HEK293 (cell line): Measurements from ENCODE around the gene UMAD1.
"Not testable (repeated sequence)": the region's sequence is repeated elsewhere in the genome, so short reads cannot be mapped to it uniquely, and the experiment has no call there.

Experiments used
- CTCF ChIA-PET: fragments of 350-600 bp; formaldehyde crosslinking; extraction: SDS; loops from one replicate; lab custom pipeline; 2021; ENCODE audit warnings: antibody characterized with exemption; lab: Yijun Ruan, JAX
- POLR2A ChIA-PET: fragments of 300-600 bp; formaldehyde crosslinking; extraction: SDS; loops from one replicate; lab custom pipeline; 2020; ENCODE audit warnings: antibody characterized with exemption, inconsistent platforms; lab: Yijun Ruan, JAX
- H3K27ac ChIP-seq: fragments of 200-500 bp; sonication (Bioruptor generic); 2 replicates; pipeline ENCODE4 v1.5.1; 2014; ENCODE audit warnings: low read depth, low read length, control low read depth, inconsistent platforms; ENCODE audit errors: extremely low read depth
- H3K36me3 ChIP-seq, 2 experiments: fragments of 200-500 bp in 1 of 2; sonication (Bioruptor generic) in 1 of 2; 1 replicate in 1 of 2; 2 replicates in 1 of 2; pipeline ENCODE4 v1.5.1; 2014 to 2017; ENCODE audit warnings: inconsistent platforms in 2 of 2, low read length in 2 of 2; ENCODE audit not compliant: control insufficient read depth in 2 of 2, insufficient read depth in 1 of 2
- H3K4me1 ChIP-seq: fragments of 200-500 bp; sonication (Bioruptor generic); 2 replicates; pipeline ENCODE4 v1.5.1; 2014; ENCODE audit warnings: mild to moderate bottlenecking, low read length, inconsistent platforms; ENCODE audit not compliant: control insufficient read depth, insufficient read depth
- H3K4me3 ChIP-seq: 2 replicates; pipeline ENCODE4 v1.5.1; 2011; ENCODE audit warnings: low read depth, mild to moderate bottlenecking, control low read depth, low read length, moderate library complexity
- H3K9me3 ChIP-seq: fragments of 200-500 bp; sonication (Bioruptor generic); 2 replicates; pipeline ENCODE4 v1.5.1; 2014; ENCODE audit warnings: low read depth, low read length, inconsistent platforms; ENCODE audit not compliant: control insufficient read depth, insufficient read depth
- FEZF1 ChIP-seq: fragments of 450-650 bp; formaldehyde crosslinking; IDR thresholded peaks from 2 replicates; pipeline ENCODE4 v1.5.1; 2016; ENCODE audit warnings: missing biosample characterization, missing genetic modification characterization
- MZF1 ChIP-seq: fragments of 450-650 bp; formaldehyde crosslinking; IDR thresholded peaks from 2 replicates; pipeline ENCODE4 v1.5.1; 2017; ENCODE audit warnings: missing biosample characterization, missing genetic modification characterization, borderline replicate concordance
- SP2 ChIP-seq: fragments of 450-650 bp; formaldehyde crosslinking; IDR thresholded peaks from 2 replicates; pipeline ENCODE4 v1.5.1; 2016; ENCODE audit warnings: missing biosample characterization, missing genetic modification characterization
- TCF7L2 ChIP-seq: IDR thresholded peaks from 2 replicates; pipeline ENCODE4 v1.6.1; 2011; ENCODE audit warnings: low read depth, mild to moderate bottlenecking, inconsistent platforms, low read length, moderate library complexity, borderline replicate concordance
- ZBTB1 ChIP-seq: fragments of 450-650 bp; formaldehyde crosslinking; IDR thresholded peaks from 2 replicates; pipeline ENCODE4 v1.5.1; 2016; ENCODE audit warnings: missing biosample characterization, missing genetic modification characterization
- ZNF133 ChIP-seq: fragments of 450-650 bp; formaldehyde crosslinking; IDR thresholded peaks from 2 replicates; pipeline ENCODE4 v1.5.1; 2016; ENCODE audit warnings: missing biosample characterization, missing genetic modification characterization
- ZNF169 ChIP-seq: fragments of 450-650 bp; formaldehyde crosslinking; IDR thresholded peaks from 2 replicates; pipeline ENCODE4 v1.5.1; 2016; ENCODE audit warnings: missing biosample characterization, missing genetic modification characterization
- ZNF266 ChIP-seq: fragments of 450-650 bp; formaldehyde crosslinking; IDR thresholded peaks from 2 replicates; pipeline ENCODE4 v1.5.1; 2016; ENCODE audit warnings: missing biosample characterization, missing genetic modification characterization, low read depth
- ZNF423 ChIP-seq: fragments of 450-650 bp; formaldehyde crosslinking; IDR thresholded peaks from 2 replicates; pipeline ENCODE4 v1.5.1; 2016; ENCODE audit warnings: missing biosample characterization, missing genetic modification characterization
- ZNF585B ChIP-seq: fragments of 450-650 bp; formaldehyde crosslinking; IDR thresholded peaks from 2 replicates; pipeline ENCODE4 v1.5.1; 2016; ENCODE audit warnings: missing biosample characterization, missing genetic modification characterization
- ZNF600 ChIP-seq: fragments of 450-650 bp; formaldehyde crosslinking; IDR thresholded peaks from 2 replicates; pipeline ENCODE4 v1.5.1; 2016; ENCODE audit warnings: missing biosample characterization, missing genetic modification characterization
- ZNF624 ChIP-seq: fragments of 450-650 bp; formaldehyde crosslinking; IDR thresholded peaks from 2 replicates; pipeline ENCODE4 v1.5.1; 2017; ENCODE audit warnings: missing biosample characterization, missing genetic modification characterization
- TF ChIP-seq, protein P1 (sequence below): fragments of 450-650 bp; IDR thresholded peaks from 2 replicates; pipeline ENCODE4 v1.5.1; 2018; ENCODE audit warnings: missing biosample characterization, missing genetic modification characterization
- TF ChIP-seq, protein P2 (sequence below): fragments of 450-650 bp; formaldehyde crosslinking; optimal IDR thresholded peaks from 2 replicates; pipeline ENCODE3; 2016; ENCODE audit warnings: missing biosample characterization, mild to moderate bottlenecking, missing genetic modification characterization
- TF ChIP-seq, protein P3 (sequence below): fragments of 450-650 bp; formaldehyde crosslinking; IDR thresholded peaks from 2 replicates; pipeline ENCODE4 v1.5.1; 2016; ENCODE audit warnings: missing biosample characterization, missing genetic modification characterization
- TF ChIP-seq, protein P4 (sequence below): fragments of 450-650 bp; formaldehyde crosslinking; conservative IDR thresholded peaks from 2 replicates; pipeline ENCODE4 v1.5.1; 2016; ENCODE audit warnings: low read depth, missing biosample characterization, missing genetic modification characterization
- TF ChIP-seq, protein P5 (sequence below): fragments of 450-650 bp; formaldehyde crosslinking; IDR thresholded peaks from 2 replicates; pipeline ENCODE4 v1.5.1; 2016; ENCODE audit warnings: missing biosample characterization, missing genetic modification characterization

Gene UMAD1

DNA sequence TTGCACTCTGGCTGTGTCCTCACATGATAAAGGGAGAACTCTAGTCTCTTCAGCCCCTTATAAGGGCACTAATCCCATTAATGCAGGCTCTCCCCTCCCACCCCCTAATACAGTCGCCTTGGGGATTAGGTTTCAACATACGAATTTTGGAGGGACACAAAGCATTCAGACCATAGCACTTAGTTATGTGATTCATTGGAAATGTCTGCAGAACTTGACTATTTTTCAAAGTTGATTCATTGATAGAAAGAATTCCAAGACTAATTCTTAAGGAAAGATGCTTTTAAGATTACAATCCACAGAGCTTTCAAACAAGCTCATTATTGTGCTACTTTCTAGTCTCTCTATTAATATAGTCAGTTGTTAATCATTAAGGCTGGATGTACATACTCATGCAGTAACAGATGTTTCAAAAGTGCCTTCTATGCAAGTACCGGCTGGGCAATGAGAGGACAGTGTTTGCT is 163.2 kb downstream of the UMAD1 start:
- no peaks in the 10 kb centered on the region for H3K9me3 ChIP-seq
- no peaks in the 10 kb centered on the region for H3K36me3 ChIP-seq
- TF ChIP-seq, protein P1, sequence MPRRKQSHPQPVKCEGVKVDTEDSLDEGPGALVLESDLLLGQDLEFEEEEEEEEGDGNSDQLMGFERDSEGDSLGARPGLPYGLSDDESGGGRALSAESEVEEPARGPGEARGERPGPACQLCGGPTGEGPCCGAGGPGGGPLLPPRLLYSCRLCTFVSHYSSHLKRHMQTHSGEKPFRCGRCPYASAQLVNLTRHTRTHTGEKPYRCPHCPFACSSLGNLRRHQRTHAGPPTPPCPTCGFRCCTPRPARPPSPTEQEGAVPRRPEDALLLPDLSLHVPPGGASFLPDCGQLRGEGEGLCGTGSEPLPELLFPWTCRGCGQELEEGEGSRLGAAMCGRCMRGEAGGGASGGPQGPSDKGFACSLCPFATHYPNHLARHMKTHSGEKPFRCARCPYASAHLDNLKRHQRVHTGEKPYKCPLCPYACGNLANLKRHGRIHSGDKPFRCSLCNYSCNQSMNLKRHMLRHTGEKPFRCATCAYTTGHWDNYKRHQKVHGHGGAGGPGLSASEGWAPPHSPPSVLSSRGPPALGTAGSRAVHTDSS = no peak
- no peak for TF ChIP-seq ZNF133 (tag by site-specific recombination)
- TF ChIP-seq ZNF600 (tag by site-specific recombination) = no peak
- TF ChIP-seq SP2 (tag by site-specific recombination) = no peak
- no peak for TF ChIP-seq ZNF585B (tag by site-specific recombination)
- no peak for TF ChIP-seq FEZF1
- TF ChIP-seq, protein P2, sequence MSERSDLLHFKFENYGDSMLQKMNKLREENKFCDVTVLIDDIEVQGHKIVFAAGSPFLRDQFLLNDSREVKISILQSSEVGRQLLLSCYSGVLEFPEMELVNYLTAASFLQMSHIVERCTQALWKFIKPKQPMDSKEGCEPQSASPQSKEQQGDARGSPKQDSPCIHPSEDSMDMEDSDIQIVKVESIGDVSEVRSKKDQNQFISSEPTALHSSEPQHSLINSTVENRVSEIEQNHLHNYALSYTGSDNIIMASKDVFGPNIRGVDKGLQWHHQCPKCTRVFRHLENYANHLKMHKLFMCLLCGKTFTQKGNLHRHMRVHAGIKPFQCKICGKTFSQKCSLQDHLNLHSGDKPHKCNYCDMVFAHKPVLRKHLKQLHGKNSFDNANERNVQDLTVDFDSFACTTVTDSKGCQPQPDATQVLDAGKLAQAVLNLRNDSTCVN (tag by site-specific recombination) = no peak
- TF ChIP-seq, protein P3, sequence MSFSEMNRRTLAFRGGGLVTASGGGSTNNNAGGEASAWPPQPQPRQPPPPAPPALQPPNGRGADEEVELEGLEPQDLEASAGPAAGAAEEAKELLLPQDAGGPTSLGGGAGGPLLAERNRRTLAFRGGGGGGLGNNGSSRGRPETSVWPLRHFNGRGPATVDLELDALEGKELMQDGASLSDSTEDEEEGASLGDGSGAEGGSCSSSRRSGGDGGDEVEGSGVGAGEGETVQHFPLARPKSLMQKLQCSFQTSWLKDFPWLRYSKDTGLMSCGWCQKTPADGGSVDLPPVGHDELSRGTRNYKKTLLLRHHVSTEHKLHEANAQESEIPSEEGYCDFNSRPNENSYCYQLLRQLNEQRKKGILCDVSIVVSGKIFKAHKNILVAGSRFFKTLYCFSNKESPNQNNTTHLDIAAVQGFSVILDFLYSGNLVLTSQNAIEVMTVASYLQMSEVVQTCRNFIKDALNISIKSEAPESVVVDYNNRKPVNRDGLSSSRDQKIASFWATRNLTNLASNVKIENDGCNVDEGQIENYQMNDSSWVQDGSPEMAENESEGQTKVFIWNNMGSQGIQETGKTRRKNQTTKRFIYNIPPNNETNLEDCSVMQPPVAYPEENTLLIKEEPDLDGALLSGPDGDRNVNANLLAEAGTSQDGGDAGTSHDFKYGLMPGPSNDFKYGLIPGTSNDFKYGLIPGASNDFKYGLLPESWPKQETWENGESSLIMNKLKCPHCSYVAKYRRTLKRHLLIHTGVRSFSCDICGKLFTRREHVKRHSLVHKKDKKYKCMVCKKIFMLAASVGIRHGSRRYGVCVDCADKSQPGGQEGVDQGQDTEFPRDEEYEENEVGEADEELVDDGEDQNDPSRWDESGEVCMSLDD (tag by site-specific recombination) = no peak
- TF ChIP-seq, protein P4, sequence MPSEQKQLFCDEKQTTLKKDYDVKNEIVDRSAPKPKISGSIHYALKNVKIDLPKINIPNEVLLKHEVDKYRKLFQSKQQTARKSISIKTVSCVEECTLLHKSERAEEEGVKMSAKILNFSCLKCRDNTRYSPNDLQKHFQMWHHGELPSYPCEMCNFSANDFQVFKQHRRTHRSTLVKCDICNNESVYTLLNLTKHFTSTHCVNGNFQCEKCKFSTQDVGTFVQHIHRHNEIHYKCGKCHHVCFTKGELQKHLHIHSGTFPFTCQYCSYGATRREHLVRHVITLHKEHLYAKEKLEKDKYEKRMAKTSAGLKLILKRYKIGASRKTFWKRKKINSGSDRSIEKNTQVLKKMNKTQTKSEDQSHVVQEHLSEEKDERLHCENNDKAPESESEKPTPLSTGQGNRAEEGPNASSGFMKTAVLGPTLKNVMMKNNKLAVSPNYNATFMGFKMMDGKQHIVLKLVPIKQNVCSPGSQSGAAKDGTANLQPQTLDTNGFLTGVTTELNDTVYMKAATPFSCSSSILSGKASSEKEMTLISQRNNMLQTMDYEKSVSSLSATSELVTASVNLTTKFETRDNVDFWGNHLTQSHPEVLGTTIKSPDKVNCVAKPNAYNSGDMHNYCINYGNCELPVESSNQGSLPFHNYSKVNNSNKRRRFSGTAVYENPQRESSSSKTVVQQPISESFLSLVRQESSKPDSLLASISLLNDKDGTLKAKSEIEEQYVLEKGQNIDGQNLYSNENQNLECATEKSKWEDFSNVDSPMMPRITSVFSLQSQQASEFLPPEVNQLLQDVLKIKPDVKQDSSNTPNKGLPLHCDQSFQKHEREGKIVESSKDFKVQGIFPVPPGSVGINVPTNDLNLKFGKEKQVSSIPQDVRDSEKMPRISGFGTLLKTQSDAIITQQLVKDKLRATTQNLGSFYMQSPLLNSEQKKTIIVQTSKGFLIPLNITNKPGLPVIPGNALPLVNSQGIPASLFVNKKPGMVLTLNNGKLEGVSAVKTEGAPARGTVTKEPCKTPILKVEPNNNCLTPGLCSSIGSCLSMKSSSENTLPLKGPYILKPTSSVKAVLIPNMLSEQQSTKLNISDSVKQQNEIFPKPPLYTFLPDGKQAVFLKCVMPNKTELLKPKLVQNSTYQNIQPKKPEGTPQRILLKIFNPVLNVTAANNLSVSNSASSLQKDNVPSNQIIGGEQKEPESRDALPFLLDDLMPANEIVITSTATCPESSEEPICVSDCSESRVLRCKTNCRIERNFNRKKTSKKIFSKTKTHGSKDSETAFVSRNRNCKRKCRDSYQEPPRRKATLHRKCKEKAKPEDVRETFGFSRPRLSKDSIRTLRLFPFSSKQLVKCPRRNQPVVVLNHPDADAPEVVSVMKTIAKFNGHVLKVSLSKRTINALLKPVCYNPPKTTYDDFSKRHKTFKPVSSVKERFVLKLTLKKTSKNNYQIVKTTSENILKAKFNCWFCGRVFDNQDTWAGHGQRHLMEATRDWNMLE = no peak
- no peak for TF ChIP-seq MZF1 (tag by site-specific recombination)
- no peak for TF ChIP-seq ZNF624 (tag by site-specific recombination)
- no peak for TF ChIP-seq ZNF266 (tag by site-specific recombination)
- no peak for TF ChIP-seq TCF7L2
- TF ChIP-seq ZBTB1 (tag by site-specific recombination) = no peak
- TF ChIP-seq, protein P5, sequence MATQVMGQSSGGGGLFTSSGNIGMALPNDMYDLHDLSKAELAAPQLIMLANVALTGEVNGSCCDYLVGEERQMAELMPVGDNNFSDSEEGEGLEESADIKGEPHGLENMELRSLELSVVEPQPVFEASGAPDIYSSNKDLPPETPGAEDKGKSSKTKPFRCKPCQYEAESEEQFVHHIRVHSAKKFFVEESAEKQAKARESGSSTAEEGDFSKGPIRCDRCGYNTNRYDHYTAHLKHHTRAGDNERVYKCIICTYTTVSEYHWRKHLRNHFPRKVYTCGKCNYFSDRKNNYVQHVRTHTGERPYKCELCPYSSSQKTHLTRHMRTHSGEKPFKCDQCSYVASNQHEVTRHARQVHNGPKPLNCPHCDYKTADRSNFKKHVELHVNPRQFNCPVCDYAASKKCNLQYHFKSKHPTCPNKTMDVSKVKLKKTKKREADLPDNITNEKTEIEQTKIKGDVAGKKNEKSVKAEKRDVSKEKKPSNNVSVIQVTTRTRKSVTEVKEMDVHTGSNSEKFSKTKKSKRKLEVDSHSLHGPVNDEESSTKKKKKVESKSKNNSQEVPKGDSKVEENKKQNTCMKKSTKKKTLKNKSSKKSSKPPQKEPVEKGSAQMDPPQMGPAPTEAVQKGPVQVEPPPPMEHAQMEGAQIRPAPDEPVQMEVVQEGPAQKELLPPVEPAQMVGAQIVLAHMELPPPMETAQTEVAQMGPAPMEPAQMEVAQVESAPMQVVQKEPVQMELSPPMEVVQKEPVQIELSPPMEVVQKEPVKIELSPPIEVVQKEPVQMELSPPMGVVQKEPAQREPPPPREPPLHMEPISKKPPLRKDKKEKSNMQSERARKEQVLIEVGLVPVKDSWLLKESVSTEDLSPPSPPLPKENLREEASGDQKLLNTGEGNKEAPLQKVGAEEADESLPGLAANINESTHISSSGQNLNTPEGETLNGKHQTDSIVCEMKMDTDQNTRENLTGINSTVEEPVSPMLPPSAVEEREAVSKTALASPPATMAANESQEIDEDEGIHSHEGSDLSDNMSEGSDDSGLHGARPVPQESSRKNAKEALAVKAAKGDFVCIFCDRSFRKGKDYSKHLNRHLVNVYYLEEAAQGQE = no peak
- no peak for TF ChIP-seq ZNF423 (tag by site-specific recombination)
- TF ChIP-seq ZNF169 (tag by site-specific recombination) = no peak
- H3K4me1 ChIP-seq = peaks cover 7% of the 10 kb centered on the region
- no peak overlapping the region for H3K4me3 ChIP-seq
- CTCF ChIA-PET = interaction anchor here (0.7 kb wide), 1 partner anchor 44 kb away, joined by 6 read pairs; no protein-coding TSS in a partner anchor
- POLR2A ChIA-PET = no interaction called here
- no peak overlapping the region for H3K27ac ChIP-seq

DNA sequence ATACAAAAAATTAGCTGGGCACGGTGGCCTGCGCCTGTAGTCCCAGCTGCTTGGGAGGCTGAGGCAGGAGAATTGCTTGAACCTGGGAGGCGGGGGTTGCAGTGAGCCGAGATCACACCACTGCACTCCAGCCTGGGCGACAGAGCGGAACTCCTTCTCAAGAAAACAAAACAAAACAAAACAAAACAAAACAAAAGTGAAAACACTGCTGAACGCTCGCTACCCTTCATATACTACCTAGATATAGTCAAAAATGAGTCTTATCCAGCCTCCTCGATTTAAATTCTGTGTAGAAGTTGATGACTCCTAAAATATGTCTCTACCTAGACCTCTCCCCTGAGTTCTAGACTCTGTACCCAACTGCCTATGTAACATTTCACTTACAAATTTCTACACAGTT is 164.3 kb downstream of the UMAD1 start:
- CTCF ChIA-PET, H3K9me3 ChIP-seq, H3K36me3 ChIP-seq, H3K27ac ChIP-seq, H3K4me1 ChIP-seq, H3K4me3 ChIP-seq, POLR2A ChIA-PET: not testable (repeated sequence)
